ENCODE data around the gene GHRHR. TPM values are rescaled to one million over a fixed set of nuclear protein-coding genes. Genes with fewer than 3 reads are reported as not detected.

Gene GHRHR
- total RNA-seq, 1 experiment from 2014 or later: not detected

- DNase-seq (ENCODE audit: low read depth): no peak
Observed at GRCh38 chr7:30968294-30968693, 4.5 kb downstream of the GHRHR start.

- DNase-seq (ENCODE audit: low read depth): no peak
Observed at GRCh38 chr7:30968747-30969603, 5.2 kb downstream of the GHRHR start.

GRCh38 chr7:30969604-30969970 lies 5.8 kb downstream of the GHRHR start:
- no peak for DNase-seq (ENCODE audit: low read depth)

GRCh38 chr7:30970074-30970473 lies 6.3 kb downstream of the GHRHR start:
- DNase-seq (ENCODE audit: low read depth): no peak

- no peak for DNase-seq (ENCODE audit: low read depth)
Observed at GRCh38 chr7:30970594-30971094, 6.9 kb downstream of the GHRHR start.

GRCh38 chr7:30971440-30971839 lies 7.7 kb downstream of the GHRHR start:
- no peak for DNase-seq (ENCODE audit: low read depth)

GRCh38 chr7:30971840-30972563 lies 8.2 kb downstream of the GHRHR start:
- no peak for DNase-seq (ENCODE audit: low read depth)

GRCh38 chr7:30973292-30973691 lies 9.5 kb downstream of the GHRHR start:
- DNase-seq (ENCODE audit: low read depth): no peak

GRCh38 chr7:30973791-30974604 lies 10.2 kb downstream of the GHRHR start:
- DNase-seq (ENCODE audit: low read depth): no peak

GRCh38 chr7:30974605-30975255 lies 11.0 kb downstream of the GHRHR start:
- DNase-seq (ENCODE audit: low read depth): peak; percentile 94

- DNase-seq (ENCODE audit: low read depth): no peak
Observed at GRCh38 chr7:30975256-30975899, 11.6 kb downstream of the GHRHR start.

- no peak for DNase-seq (ENCODE audit: low read depth)
Observed at GRCh38 chr7:30976381-30976780, 12.6 kb downstream of the GHRHR start.

GRCh38 chr7:30977222-30977621 lies 13.5 kb downstream of the GHRHR start:
- DNase-seq (ENCODE audit: low read depth): peak; percentile 1

GRCh38 chr7:30977896-30978564 lies 14.3 kb downstream of the GHRHR start:
- DNase-seq (ENCODE audit: low read depth): peak; percentile 65

- DNase-seq (ENCODE audit: low read depth): no peak
Observed at GRCh38 chr7:30979027-30979426, 15.3 kb downstream of the GHRHR start.

- DNase-seq (ENCODE audit: low read depth): no peak
Observed at GRCh38 chr7:30980194-30980593, 16.4 kb downstream of the GHRHR start.

- no peak for DNase-seq (ENCODE audit: low read depth)
Observed at GRCh38 chr7:30980751-30981150, 17.0 kb downstream of the GHRHR start.

GRCh38 chr7:30983042-30983913 lies 19.5 kb downstream of the GHRHR start:
- DNase-seq (ENCODE audit: low read depth): peak; percentile 93

GRCh38 chr7:30983914-30984247 lies 20.1 kb downstream of the GHRHR start:
- no peak for DNase-seq (ENCODE audit: low read depth)
